ENCODE data around the gene USP25.
"Not testable (repeated sequence)": the region's sequence is repeated elsewhere in the genome, so short reads cannot be mapped to it uniquely, and the experiment has no call there.

Gene USP25

GRCh38 chr21:15735409-15735808, 5.6 kb downstream of the USP25 start:
- FAIRE-seq = no peak

DNA sequence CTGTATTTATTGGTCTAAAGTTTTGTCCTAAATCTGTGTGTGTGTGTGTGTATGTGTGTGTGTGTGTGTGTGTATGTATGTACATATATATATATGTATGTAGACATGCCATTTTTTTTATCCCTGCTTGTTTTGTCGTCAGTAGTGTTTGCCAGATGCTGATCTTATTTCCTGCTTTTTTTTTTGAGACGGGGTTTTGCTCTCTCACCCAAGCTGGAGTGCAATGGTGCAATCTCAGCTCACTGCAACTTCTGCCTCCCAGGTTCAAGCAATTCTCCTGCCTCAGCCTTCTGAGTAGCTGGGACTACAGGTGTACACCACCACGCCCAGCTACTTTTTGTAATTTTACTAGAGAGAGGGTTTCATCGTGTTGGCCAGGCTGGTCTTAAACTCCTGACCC, 6.1 kb downstream of the USP25 start:
- FAIRE-seq = not testable (repeated sequence)

GRCh38 chr21:15738779-15739178, 9.0 kb downstream of the USP25 start:
- FAIRE-seq = not testable (repeated sequence)

DNA sequence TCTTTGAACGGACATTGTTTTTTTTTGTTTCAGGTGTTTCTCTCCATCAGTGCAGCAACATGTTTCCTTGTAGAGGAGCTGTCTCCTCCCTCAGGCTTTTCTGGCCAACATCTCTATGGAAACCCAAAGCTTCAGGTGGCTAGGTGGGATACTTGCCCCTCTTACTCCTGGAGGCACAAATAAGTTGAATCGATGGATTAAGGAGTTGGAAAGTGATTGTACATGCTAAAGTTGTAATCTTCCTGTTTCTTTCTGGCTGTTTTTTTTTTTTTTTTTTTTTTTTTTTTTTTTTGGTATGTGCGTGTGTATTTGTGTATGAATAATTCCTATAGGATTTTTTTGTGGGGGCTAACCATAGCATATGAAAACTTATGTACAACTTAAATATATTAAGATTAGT, 10.6 kb downstream of the USP25 start:
- no peak for FAIRE-seq

- FAIRE-seq = no peak
These were observed 11.7 kb downstream of the USP25 start for GRCh38 chr21:15741510-15741909.

GRCh38 chr21:15742052-15742670, 12.4 kb downstream of the USP25 start:
- no peak for FAIRE-seq

GRCh38 chr21:15742694-15743093, 12.9 kb downstream of the USP25 start:
- no peak for FAIRE-seq

- no peak for FAIRE-seq
These were observed 13.8 kb downstream of the USP25 start for GRCh38 chr21:15743593-15743992.

DNA sequence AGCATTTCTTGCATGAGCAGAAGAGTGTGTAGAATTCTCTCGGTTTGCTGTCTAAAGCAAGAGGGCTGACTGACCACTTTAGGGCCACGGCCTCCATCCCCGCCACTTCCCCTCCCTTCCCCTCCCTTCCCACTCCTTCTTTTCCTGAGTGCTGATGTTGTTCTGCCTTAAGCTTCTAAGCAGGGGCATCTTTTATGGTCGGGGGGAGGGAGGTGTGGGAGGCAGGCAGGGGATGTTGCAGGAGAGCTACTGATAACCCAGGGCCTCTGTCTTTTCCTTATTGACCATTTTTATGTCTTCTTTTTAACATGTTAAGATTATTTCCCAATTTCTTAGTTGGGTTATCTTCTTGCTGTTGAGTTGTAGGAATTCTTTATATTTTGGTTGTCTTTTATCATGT, 15.1 kb downstream of the USP25 start:
- no peak for FAIRE-seq

DNA sequence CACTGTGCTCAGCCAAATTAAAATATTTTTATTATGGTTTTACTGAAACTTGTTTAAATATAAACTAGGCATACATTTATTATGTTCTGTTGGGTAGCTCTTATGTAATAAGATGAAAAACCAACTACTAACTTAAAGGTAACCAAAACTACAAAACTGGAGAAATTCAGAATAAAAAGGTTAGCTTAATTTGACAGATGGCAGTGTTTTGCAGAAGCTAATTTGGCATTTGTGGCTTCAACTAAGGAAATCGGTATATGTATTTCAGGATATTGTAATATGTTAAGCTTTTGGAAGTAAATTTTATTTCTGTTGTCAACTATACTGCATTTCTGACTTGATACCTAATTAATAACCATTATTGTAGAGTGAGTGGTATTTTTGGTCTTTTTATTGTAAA, 18.8 kb downstream of the USP25 start:
- no peak for FAIRE-seq

GRCh38 chr21:15749082-15749860, 19.5 kb downstream of the USP25 start:
- FAIRE-seq = no peak

DNA sequence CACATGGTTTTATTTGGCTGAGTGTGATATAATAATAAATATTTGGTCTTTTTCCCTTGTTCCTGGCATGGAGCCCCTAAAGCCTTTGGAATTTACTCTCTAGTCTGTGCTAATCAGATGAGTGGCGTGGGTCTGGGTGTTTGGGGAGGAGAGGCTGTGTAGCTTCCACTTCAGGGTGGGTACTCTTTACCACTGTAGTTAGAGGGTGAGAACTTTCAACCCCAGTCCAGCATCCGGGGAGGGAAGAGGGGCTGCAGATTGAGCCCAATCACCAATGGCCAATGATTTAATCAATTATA, 20.0 kb downstream of the USP25 start:
- no peak for FAIRE-seq

DNA sequence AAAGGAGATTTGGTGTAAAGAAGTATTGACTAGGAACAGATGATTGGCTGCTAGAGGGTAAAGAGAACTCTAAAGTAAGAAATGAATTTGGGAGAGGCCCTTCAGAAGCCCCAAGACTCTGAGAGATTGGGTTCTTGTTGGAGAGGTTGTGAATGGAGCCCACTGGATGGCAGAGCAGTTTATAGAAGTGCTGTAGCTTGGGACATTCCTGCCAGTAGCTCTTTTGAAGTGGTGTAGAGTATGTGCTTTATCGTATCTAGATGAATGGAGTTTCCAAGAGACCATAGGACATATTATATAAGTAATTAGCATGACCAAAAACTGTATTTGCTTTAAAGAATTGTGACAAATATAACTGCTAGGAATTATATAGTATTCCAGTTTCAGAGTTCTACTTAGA, 21.3 kb downstream of the USP25 start:
- FAIRE-seq = no peak

DNA sequence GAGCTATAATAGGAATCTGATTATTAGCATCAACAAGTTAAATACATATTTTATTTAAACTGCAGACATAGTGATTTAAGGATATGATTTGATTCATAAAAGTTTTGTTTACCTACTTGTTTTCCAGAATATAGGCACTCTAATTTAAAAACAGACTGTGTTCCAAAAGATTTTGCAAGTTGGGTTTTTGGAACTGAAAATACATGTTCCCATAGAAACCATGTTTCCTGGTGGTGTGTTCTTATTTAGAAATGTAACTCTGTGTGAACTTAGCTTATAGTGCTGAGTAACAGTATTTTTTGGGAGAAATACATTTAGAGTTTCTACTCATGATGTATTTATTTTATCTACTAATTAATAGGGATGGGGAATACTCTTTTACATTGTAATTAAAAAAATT, 21.8 kb downstream of the USP25 start:
- FAIRE-seq = no peak

- FAIRE-seq = no peak
These were observed 23.1 kb downstream of the USP25 start for GRCh38 chr21:15752763-15753407.

DNA sequence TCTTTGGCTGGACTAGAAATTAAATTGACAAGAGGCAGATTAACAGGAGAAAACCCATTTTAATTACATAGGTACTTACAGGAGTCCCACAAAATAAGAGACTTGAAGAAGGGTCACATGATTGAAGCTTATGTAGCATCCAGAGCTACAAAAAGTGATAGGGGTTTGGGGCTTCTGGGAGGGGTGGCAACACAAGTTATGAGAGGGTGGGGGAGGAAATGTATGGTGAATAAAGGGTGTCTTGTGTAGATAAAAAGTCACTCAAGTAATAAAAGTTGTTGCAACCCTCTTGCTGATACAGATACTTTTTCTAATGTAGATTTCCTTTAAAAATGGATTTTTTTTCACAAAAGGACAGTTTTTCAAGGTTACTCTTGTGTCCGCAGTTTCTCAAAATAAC, 24.0 kb downstream of the USP25 start:
- FAIRE-seq = no peak

DNA sequence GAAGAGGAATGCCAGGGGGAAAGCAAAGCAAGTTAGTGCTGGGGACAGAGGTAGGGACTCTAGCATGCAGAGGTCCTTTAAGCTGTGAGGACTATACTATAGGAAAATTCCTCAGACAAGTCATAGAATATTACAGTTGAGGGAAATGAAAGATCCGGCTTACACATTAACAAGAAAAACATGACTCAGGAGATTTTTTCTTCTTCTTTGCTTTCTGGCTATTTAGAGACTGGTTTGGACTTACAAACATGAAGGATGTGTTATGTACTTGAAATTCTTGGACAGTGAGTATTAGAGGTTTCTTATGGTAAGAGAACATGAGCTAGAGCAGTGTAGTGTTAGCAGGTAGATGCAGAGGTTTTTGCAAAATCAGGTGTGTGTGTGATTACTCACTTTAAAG, 24.9 kb downstream of the USP25 start:
- FAIRE-seq = no peak

GRCh38 chr21:15755125-15755524, 25.3 kb downstream of the USP25 start:
- no peak for FAIRE-seq

DNA sequence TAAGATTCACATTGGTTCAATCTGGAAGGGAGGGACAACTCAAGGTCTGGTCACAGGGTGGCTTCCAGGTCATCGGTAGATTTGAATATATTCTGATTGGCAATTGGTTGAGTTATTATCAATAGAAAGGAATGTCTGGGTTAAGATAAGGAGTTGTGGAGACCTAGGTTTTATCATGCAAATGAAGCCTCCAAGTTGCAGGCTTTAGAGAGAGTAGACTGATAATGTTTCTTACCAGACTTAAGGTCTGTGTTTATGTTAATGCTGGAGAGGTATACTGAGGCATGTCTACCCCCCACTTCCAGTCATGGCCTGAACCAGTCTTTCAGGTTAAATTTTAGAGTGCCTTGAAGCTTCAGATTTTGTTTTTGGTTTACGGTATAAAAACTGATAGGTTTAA, 29.7 kb downstream of the USP25 start:
- no peak for FAIRE-seq

- no peak for FAIRE-seq
These were observed 31.8 kb downstream of the USP25 start for GRCh38 chr21:15761507-15762100.

DNA sequence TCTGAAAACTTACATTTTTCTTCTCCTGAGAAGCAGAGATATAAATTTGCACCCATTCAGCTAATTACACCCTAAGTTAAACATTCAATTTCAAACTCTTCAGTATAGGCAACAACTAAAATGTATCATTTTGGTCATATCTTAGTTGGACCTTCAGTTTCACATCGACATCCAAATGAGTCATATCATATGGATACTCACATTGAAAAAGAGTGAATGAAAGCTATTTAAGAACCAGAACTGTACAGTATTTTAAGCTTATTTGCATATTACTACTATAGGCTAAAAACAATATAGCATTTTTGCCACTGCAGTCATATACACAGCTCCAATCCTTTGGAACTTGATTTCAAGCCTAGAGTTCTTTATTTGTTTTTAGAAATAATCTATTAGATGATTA, 33.6 kb downstream of the USP25 start:
- FAIRE-seq = no peak

DNA sequence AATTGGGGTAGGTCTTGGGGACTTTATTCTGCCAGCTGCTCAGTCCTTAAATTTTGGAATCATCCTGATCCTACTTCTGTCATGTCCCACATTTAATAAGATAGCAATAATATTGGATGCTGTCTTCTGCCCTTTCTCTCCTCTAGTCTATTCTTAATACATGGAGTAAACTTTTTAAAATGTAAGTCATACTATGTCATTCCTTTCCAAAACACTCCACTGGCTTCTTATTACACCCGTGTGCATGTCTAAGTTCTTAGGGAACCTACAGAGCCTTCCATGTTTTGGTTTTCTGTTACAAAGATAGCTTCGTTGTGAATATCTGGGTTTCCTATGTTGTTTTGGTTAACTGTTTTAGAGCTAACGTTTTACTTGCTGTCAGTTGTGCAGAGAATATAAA, 35.1 kb downstream of the USP25 start:
- no peak for FAIRE-seq

- FAIRE-seq = no peak
These were observed 37.3 kb downstream of the USP25 start for GRCh38 chr21:15766952-15767603.
